HepG2 (cell line): Measurements from ENCODE around the gene CCDC167. TPM values are rescaled to one million over a fixed set of nuclear protein-coding genes. Genes with fewer than 3 reads are reported as not detected.

Experiments
- ATAC-seq: fragments of 200-7000 bp; cut with Tn5 transposase; 3 replicates; pipeline ENCODE4 v1.9.1; 2020; ENCODE audit warnings: mild to moderate bottlenecking, moderate library complexity
- BruUV-seq: library from RNA; stranded (reverse); fragments of 400-500 nt; replicated peaks from 2 replicates; lab custom pipeline; 2021; lab: Mats Ljungman, UMichigan
- CTCF ChIA-PET: fragments of 300-600 bp; formaldehyde crosslinking; extraction: SDS; loops from one replicate; lab custom pipeline; 2021; ENCODE audit warnings: low total read pairs, inconsistent platforms, low intra/inter-chr PET ratio; lab: Yijun Ruan, JAX
- POLR2A ChIA-PET: fragments of 350-600 bp; sonication (Branson Sonifier 250); formaldehyde crosslinking; loops from one replicate; lab custom pipeline; 2020; ENCODE audit warnings: antibody characterized with exemption, inconsistent platforms; lab: Yijun Ruan, JAX
- DNase-seq: peaks from one replicate; pipeline ENCODE4 v3.0.0-alpha.2; 2015; ENCODE audit warnings: low spot score
- FAIRE-seq: peaks from 3 replicates; lab custom pipeline; 2011; peaks lifted over from hg19 to GRCh38; lab: Jason Lieb, UNC
- H2AFZ ChIP-seq: one replicate; pipeline ENCODE4 v1.6.1; 2011; ENCODE audit warnings: low read length, inconsistent platforms
- H3K27ac ChIP-seq: fragments of 300-600 bp; 3 replicates; pipeline ENCODE4 v1.8.0; 2011; ENCODE audit warnings: mixed run types, mild to moderate bottlenecking, mixed read lengths, low read length, inconsistent platforms; ENCODE audit not compliant: insufficient read depth; ENCODE audit errors: extremely low read length
- H3K27me3 ChIP-seq, 2 experiments: fragments of 200-600 bp in 1 of 2; 2 replicates in 1 of 2; 3 replicates in 1 of 2; pipeline versions ENCODE4 v1.6.0 to v1.8.0; 2011; ENCODE audit warnings: low read length in 2 of 2, mild to moderate bottlenecking in 2 of 2, moderate library complexity in 2 of 2, inconsistent platforms in 1 of 2; ENCODE audit not compliant: insufficient read depth in 2 of 2, control insufficient read depth in 1 of 2
- H3K36me3 ChIP-seq, 2 experiments: fragments of 200-600 bp in 1 of 2; replicated peaks in 1 of 2; 2 replicates in 1 of 2; 3 replicates in 1 of 2; pipeline versions ENCODE4 v1.5.1 to v1.8.0; 2011; ENCODE audit warnings: low read length in 2 of 2, inconsistent platforms in 1 of 2; ENCODE audit not compliant: insufficient read depth in 2 of 2, control insufficient read depth in 1 of 2
- H3K4me1 ChIP-seq: 2 replicates; pipeline ENCODE4 v1.5.1; 2012; ENCODE audit warnings: low read length, inconsistent platforms; ENCODE audit not compliant: insufficient read depth
- H3K4me2 ChIP-seq: 2 replicates; pipeline ENCODE4 v1.6.0; 2011; ENCODE audit warnings: low read depth, low read length, inconsistent platforms
- H3K4me3 ChIP-seq, 3 experiments: fragments of 200-600 bp in 1 of 3; sonication (generic), shearing (Covaris generic) in 1 of 3; replicated peaks in 1 of 3; 2 replicates each; pipeline ENCODE4 v1.5.1; 2011 to 2016; ENCODE audit warnings: low read length in 3 of 3, inconsistent platforms in 2 of 3, low read depth in 2 of 3, mild to moderate bottlenecking in 2 of 3, control low read depth in 1 of 3, mixed read lengths in 1 of 3; ENCODE audit not compliant: insufficient read depth in 1 of 3
- H3K79me2 ChIP-seq: one replicate; pipeline ENCODE4 v1.6.1; 2011; ENCODE audit warnings: low read length, inconsistent platforms; ENCODE audit not compliant: insufficient read depth
- H3K9ac ChIP-seq: 2 replicates; pipeline ENCODE4 v1.6.0; 2011; ENCODE audit warnings: mild to moderate bottlenecking, low read depth, low read length, inconsistent platforms; ENCODE audit not compliant: insufficient read depth
- H3K9me3 ChIP-seq: 2 replicates; pipeline ENCODE4 v1.5.1; 2012; ENCODE audit warnings: mild to moderate bottlenecking, low read length
- H4K20me1 ChIP-seq: 2 replicates; pipeline ENCODE4 v1.6.0; 2011; ENCODE audit warnings: inconsistent platforms, mild to moderate bottlenecking, low read length, moderate library complexity; ENCODE audit not compliant: insufficient read depth
- DMAP1 ChIP-seq: IDR thresholded peaks from 2 replicates; pipeline ENCODE4 v1.6.1; 2016
- FIP1L1 ChIP-seq: fragments of 200-400 bp; formaldehyde crosslinking; IDR thresholded peaks from 2 replicates; pipeline ENCODE4 v1.6.1; 2018; ENCODE audit warnings: low read depth, mild to moderate bottlenecking, low read length, moderate library complexity, borderline replicate concordance; ENCODE audit not compliant: insufficient read depth
- JUN ChIP-seq: sonication (generic); formaldehyde crosslinking; IDR thresholded peaks from 2 replicates; pipeline ENCODE4 v1.4.0; 2020; ENCODE audit warnings: mild to moderate bottlenecking, missing genetic modification reagents
- MTF2 ChIP-seq: sonication (generic); formaldehyde crosslinking; IDR thresholded peaks from 2 replicates; pipeline ENCODE4 v1.5.0; 2020; ENCODE audit warnings: missing genetic modification reagents, borderline replicate concordance
- ZBTB34 ChIP-seq: sonication (generic); formaldehyde crosslinking; IDR thresholded peaks from 2 replicates; pipeline ENCODE4 v1.8.0; 2022; ENCODE audit warnings: mild to moderate bottlenecking, missing genetic modification reagents
- ZBTB38 ChIP-seq: sonication (generic); formaldehyde crosslinking; IDR thresholded peaks from 2 replicates; pipeline ENCODE4 v1.5.1; 2020; ENCODE audit warnings: mild to moderate bottlenecking, missing genetic modification reagents
- ZFP82 ChIP-seq: sonication (generic); formaldehyde crosslinking; IDR thresholded peaks from 2 replicates; pipeline ENCODE4 v1.5.1; 2020; ENCODE audit warnings: mild to moderate bottlenecking, missing genetic modification reagents, borderline replicate concordance
- ZNF235 ChIP-seq: sonication (generic); formaldehyde crosslinking; IDR thresholded peaks from 2 replicates; pipeline ENCODE4 v1.8.1; 2023; ENCODE audit warnings: mild to moderate bottlenecking, missing genetic modification reagents, borderline replicate concordance
- ZNF30 ChIP-seq: sonication (generic); formaldehyde crosslinking; IDR thresholded peaks from 2 replicates; pipeline ENCODE4 v1.5.0; 2020; ENCODE audit warnings: mild to moderate bottlenecking, missing genetic modification reagents
- ZNF564 ChIP-seq: sonication (generic); formaldehyde crosslinking; IDR thresholded peaks from 2 replicates; pipeline ENCODE4 v1.8.1; 2023; ENCODE audit warnings: mild to moderate bottlenecking, missing genetic modification reagents
- ZNF589 ChIP-seq: sonication (generic); formaldehyde crosslinking; conservative IDR thresholded peaks from 2 replicates; pipeline ENCODE4 v1.8.0; 2022; ENCODE audit warnings: mild to moderate bottlenecking, moderate library complexity, missing genetic modification reagents
- WGBS: methylation state at CpG from one replicate; pipeline ENCODE4 v1.1.6; 2017; ENCODE audit warnings: low lambda C conversion rate; 5-methylcytosine and 5-hydroxymethylcytosine counted together
- in situ Hi-C: cut with HindIII; loops from 2 replicates; pipeline ENCODE4 v1.10.0; 2017; ENCODE audit warnings: low pct_unique_long_range_greater_than_20kb; ENCODE audit not compliant: extremely low pct_ligation_motif_present
- intact Hi-C: fragments of 100-400 bp; cut with micrococcal nuclease; formaldehyde crosslinking; loops from one replicate; pipeline ENCODE4 v1.10.0; 2022; ENCODE audit not compliant: unreplicated experiment
- polyA plus RNA-seq, 8 experiments: library from polyadenylated mRNA; depleted of rRNA in 3 of 8; stranded (reverse) in 7 of 8; unstranded in 1 of 8; fragments of >200 nt; fragmentation: Illumina TruSeq in 4 of 8; extraction: Trizol in 4 of 8; gene quantifications; 2 replicates each; pipeline versions ENCODE4 v1.2.1 to v1.2.3, GENCODE V29; 2011 to 2016; ENCODE audit warnings: low read depth in 4 of 8, missing spikeins in 1 of 8, mixed read lengths in 1 of 8; ENCODE audit not compliant: insufficient read depth in 1 of 8
- total RNA-seq, 5 experiments: library from RNA; depleted of rRNA; stranded (reverse); fragments of >200 nt; fragmentation: Illumina TruSeq; extraction: Trizol; gene quantifications; 2 replicates each; pipeline ENCODE4 v1.2.3, GENCODE V29; 2016; ENCODE audit warnings: low read depth in 1 of 5

CCDC167 gene
- total and polyA plus RNA-seq, 2 of the 13 experiments (the other 11 are each of a cell fraction or from before 2014, with no cell fraction given): 48.4 to 66.8 TPM

- 97% methylated on average over 5 of the region's 5 CpGs for WGBS
- Histone ChIP-seq H3K36me3 (peaks cover 37 to 79% of the 10 kb centered on the region in 2 experiments), H2AFZ (no peak overlapping the region), H3K4me2 (no peak overlapping the region), H3K27ac (no peak overlapping the region), H3K9ac (no peak overlapping the region), H3K4me3 (no peak overlapping the region), H3K9me3 (no peaks in the 10 kb centered on the region), H4K20me1 (no peaks in the 10 kb centered on the region), H3K4me1 (no peaks in the 10 kb centered on the region), H3K27me3 (no peaks in the 10 kb centered on the region), H3K79me2 (no peaks in the 10 kb centered on the region)
- POLR2A ChIA-PET: no interaction called here
- TF ChIP-seq ZNF564 (CRISPR knock-in tag) (no peak), MTF2 (CRISPR knock-in tag) (no peak), ZNF235 (CRISPR knock-in tag) (no peak), JUN (CRISPR knock-in tag) (no peak), ZBTB38 (no peak), DMAP1 (CRISPR knock-in tag) (no peak), ZFP82 (no peak), ZNF589 (CRISPR knock-in tag) (no peak), FIP1L1 (no peak), ZBTB34 (no peak), ZNF30 (CRISPR knock-in tag) (no peak)
- in situ Hi-C loops (no loop called here), intact Hi-C loops (no loop called here)
- CTCF ChIA-PET: no interaction called here
- DNase-seq: no peak
- no peak for ATAC-seq
- FAIRE-seq: no peak
- BruUV-seq: no TSS peak
Observed at GRCh38 chr6:37459981-37460800, 39.5 kb downstream of the CCDC167 start.
